ENCODE measurements around the gene DNASE1L1.

- no peak for TF ChIP-seq FOXJ3 (CRISPR knock-in tag; IDR thresholded peaks at IDR 0.05; ENCODE audit: borderline replicate concordance)
- no peak for TF ChIP-seq TCF7L2 (IDR thresholded peaks at IDR 0.05; ENCODE audit: low read depth, low read length)
- no peak for TF ChIP-seq ZNF326 (CRISPR knock-in tag; IDR thresholded peaks at IDR 0.05; ENCODE audit: borderline replicate concordance)
- no peak for TF ChIP-seq SRSF1 (optimal IDR thresholded peaks at IDR 0.05; ENCODE audit: low read depth, low read length)
- no peak for TF ChIP-seq YY1 (IDR thresholded peaks at IDR 0.05; ENCODE audit: insufficient read depth, insufficient replicate concordance, low read depth, low read length)
- TF ChIP-seq JUNB (CRISPR knock-in tag; IDR thresholded peaks at IDR 0.05; ENCODE audit: borderline replicate concordance), result no peak
- TF ChIP-seq CTCF (CRISPR knock-in tag; IDR thresholded peaks at IDR 0.05), result peak; percentile 80
- no peak for TF ChIP-seq ZBTB40 (IDR thresholded peaks at IDR 0.05)
- TF ChIP-seq ZBTB40 (CRISPR knock-in tag; IDR thresholded peaks at IDR 0.05), result no peak
- TF ChIP-seq FOSL1 (CRISPR knock-in tag; IDR thresholded peaks at IDR 0.05; ENCODE audit: borderline replicate concordance), result no peak
- no peak for TF ChIP-seq GABPA (IDR thresholded peaks at IDR 0.05; ENCODE audit: low read depth, low read length)
- no peak for TF ChIP-seq GABPA (CRISPR knock-in tag; IDR thresholded peaks at IDR 0.05; ENCODE audit: low read depth)
These were observed 10.2 kb downstream of the DNASE1L1 start for GRCh38 chrX:154398668-154399526.

Measured in HepG2 (cell line).